ENCODE results near the gene EPG5.

Gene EPG5

DNA sequence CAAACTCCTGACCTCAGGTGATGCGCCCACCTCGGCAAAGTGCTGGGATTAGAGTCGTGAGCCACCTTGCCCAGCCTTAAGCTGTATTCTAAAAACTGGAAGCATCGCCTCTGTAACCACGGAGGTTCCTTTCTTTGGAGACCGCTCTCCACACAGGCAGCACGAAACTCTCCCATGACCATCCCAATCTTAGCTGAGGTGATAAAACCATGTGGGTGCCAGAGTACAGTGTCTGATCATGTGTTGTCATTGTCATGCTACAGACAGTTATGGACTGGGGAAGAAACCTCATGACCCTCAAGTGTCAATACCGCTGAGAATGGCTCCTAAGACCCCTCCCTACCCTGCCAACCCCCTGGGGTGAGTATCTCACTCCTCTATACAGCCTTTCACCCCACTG lies 41.4 kb upstream of the EPG5 start:
- H3K4me3 ChIP-seq (ENCODE audit: low read length) = no peak overlapping the region
- TF ChIP-seq, protein P1, sequence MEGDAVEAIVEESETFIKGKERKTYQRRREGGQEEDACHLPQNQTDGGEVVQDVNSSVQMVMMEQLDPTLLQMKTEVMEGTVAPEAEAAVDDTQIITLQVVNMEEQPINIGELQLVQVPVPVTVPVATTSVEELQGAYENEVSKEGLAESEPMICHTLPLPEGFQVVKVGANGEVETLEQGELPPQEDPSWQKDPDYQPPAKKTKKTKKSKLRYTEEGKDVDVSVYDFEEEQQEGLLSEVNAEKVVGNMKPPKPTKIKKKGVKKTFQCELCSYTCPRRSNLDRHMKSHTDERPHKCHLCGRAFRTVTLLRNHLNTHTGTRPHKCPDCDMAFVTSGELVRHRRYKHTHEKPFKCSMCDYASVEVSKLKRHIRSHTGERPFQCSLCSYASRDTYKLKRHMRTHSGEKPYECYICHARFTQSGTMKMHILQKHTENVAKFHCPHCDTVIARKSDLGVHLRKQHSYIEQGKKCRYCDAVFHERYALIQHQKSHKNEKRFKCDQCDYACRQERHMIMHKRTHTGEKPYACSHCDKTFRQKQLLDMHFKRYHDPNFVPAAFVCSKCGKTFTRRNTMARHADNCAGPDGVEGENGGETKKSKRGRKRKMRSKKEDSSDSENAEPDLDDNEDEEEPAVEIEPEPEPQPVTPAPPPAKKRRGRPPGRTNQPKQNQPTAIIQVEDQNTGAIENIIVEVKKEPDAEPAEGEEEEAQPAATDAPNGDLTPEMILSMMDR (conservative IDR thresholded peaks at IDR 0.05; ENCODE audit: low read length) = no peak
- DNase-seq (ENCODE audit: low read depth) = no peak

DNA sequence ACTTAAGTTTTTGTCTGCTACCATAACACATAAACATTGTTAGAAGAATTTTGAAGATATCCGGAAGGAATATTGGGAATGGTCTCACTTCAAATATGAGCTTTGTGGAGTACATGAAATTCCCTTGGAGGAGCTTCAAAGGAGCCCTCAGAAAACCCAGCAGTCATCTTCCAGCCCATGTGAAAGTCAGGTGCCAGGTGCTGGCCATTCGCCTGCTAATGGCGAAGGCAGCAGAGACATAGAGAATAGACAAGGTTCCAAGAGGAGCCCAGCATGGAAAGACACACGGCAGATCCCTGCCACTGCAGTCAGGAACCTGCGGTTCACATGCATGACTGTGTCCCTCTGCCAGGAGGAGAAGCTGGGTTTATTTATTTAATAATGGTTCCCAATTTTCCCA lies 40.0 kb upstream of the EPG5 start:
- TF ChIP-seq, protein P1 (conservative IDR thresholded peaks at IDR 0.05; ENCODE audit: low read length) = no peak
- H3K4me3 ChIP-seq (ENCODE audit: low read length) = no peak overlapping the region
- DNase-seq (ENCODE audit: low read depth) = no peak

DNA sequence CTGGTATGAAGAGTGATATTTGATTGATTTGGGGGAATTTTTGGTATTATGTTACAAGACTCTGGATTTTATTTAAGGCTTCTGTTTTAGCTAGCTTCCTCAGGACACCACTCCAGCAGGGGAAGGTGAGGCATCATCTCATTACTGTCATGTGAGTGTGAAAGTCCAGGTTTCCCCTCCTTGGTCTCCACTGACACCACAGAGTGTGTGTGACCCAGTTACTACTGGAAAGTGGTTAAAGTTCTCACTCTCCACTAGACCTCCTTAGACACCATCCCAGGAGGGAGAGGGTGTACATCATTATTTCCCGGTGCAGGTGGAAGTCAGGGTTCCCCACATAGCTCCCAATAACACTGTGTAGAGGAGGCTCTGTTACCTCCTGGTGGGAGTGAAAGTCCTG lies 35.8 kb upstream of the EPG5 start:
- no peak for DNase-seq (ENCODE audit: low read depth)
- H3K4me3 ChIP-seq (ENCODE audit: low read length) = no peak overlapping the region
- TF ChIP-seq, protein P1 (conservative IDR thresholded peaks at IDR 0.05; ENCODE audit: low read length) = no peak

DNA sequence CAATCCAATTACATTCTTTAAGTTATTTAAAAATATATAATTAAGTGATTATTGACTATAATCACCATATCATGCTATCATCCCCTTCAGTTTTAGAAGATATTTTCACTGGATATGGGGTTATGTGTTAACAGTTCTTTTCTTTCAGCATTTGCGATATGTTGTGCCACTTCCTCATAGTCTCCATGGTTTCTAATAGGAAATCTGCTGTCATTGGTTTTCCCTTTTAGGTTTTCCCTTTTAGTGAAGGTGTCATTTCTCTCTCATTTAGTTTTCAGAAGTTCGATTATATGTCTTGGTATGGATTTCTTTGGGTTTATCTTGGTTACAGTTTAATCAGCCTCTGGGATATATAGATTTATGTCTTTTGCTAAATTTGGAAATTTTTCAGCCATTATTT lies 34.8 kb upstream of the EPG5 start:
- TF ChIP-seq, protein P1 (conservative IDR thresholded peaks at IDR 0.05; ENCODE audit: low read length) = no peak
- no peak for DNase-seq (ENCODE audit: low read depth)
- H3K4me3 ChIP-seq (ENCODE audit: low read length) = no peak overlapping the region

DNA sequence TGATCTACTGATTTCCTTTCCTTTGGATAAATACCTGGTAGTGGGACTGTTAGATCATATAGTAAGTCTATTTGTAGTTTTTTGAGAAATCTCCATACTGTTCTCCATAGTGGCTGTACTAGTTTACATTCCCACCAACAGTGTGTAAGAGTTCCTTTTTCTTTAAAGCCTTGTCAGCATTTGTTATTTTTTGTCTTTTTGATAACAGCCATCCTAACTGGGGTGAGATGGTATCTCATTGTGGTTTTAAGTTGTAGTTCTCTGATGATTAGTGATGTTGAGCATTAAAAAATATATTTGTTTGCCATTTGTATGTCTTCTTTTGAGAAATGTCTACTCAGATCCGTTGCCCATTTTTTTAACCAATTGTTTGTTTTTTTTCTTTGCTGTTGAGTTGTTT lies 33.9 kb upstream of the EPG5 start:
- no peak for DNase-seq (ENCODE audit: low read depth)
- TF ChIP-seq, protein P1 (conservative IDR thresholded peaks at IDR 0.05; ENCODE audit: low read length) = no peak
- H3K4me3 ChIP-seq (ENCODE audit: low read length) = no peak overlapping the region

DNA sequence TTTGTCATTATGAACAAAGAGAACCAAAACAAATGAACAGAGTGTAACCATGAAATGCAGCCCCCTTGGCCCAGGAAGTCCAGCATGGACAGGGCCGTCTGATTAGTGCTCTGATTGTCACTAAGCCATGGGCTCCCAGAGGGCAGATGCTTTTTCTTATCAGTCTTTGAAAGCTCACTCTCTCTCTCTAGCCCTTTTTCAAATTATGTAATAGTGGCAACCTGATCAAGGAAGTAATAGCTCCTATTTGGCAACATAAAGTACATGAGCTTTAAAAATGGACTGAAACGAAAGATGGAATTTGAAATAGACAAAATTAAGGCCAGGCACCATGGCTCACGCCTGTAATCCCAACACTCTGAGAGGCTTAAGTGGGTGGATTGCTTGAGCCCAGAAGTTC lies 32.4 kb upstream of the EPG5 start:
- TF ChIP-seq, protein P1 (conservative IDR thresholded peaks at IDR 0.05; ENCODE audit: low read length) = no peak
- DNase-seq (ENCODE audit: low read depth) = no peak

DNA sequence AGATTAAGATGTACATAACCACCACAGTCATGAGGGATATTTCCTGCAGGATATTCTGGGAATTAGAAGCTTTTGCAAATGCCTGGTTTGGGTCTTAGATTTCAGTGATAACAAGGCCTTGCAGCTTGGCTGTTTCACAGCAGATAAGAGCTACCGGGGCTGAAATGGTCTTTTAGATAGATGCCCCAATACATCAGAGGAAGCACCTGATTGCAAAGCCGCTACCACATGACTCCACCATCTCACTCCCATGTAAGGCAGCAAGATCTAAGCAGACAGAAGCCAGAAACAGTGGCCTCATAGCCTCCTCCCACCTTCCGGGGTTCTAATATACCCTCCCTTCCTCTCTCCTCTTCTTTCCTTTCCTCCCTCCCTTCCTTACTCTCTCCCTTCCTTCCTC lies 31.1 kb upstream of the EPG5 start:
- TF ChIP-seq, protein P1 (conservative IDR thresholded peaks at IDR 0.05; ENCODE audit: low read length) = no peak
- no peak overlapping the region for H3K4me3 ChIP-seq (ENCODE audit: low read length)
- no peak for DNase-seq (ENCODE audit: low read depth)

More for the DNA sequence above, 32.4 kb upstream of the EPG5 start:
- no peak overlapping the region for H3K4me3 ChIP-seq (ENCODE audit: low read length)
